NCI-H226 (cell line): ENCODE measurements around the gene GPD2.
"Not testable (repeated sequence)": the region's sequence is repeated elsewhere in the genome, so short reads cannot be mapped to it uniquely, and the experiment has no call there.

Experiments used
- DNase-seq: peaks from one replicate; pipeline ENCODE4 v3.0.0-alpha.2; 2015

GPD2 gene

DNA sequence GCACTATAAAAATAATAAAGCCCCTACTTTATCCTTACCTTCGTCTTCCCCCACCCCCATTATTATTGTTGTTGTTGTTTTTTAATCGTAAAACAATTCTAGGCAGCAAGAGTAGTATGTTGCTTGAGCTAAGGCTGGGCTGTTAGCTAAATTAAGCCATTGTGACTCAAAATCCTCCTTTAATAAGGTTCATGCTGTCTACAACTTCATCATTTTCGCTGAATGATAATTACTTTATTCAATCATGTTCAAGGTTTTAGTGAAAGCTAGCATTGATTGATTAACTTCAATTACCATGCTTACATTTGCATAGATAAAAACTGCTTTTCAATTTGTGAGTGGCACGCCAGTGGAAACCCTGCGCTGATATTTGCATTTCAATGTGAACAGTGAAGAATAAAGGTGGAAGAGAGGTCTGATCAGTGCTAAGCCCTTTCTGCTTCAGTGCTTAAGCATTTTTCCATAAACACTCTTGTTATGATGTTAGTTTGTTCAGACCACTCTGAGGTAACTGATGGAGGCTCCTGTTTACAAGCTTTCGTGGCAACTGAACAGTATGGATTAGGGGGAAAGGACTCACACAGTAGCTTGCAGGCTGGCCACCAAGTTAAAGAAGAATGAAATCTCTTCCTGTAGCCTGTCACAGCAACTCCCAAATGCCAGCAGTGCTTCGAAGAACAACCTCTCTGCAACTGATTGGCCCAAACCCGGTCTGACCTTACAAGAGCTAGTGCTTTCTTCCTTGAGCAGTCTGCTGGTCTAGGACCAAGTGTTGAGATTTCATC, 156.8 kb downstream of the GPD2 start:
- DNase-seq: no peak

DNA sequence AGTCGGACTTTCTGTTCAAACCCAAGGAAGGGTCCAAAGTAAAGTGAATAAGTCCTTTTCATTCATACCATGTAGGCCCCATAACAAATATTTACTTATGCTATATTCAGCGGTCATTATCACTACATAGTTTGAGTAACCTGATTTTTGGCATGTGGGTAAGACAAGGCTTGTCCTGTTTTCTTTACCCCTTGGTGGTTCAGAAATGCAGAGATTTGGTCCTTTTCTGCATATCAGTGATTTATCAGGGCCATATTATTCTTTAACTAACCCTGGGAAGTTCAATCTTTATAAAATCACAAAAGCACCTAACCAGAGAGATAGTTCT, 157.4 kb downstream of the GPD2 start:
- DNase-seq: no peak

GRCh38 chr2:156598563-156598962, 162.4 kb downstream of the GPD2 start:
- no peak for DNase-seq

- no peak for DNase-seq
Measured at GRCh38 chr2:156600196-156600595, 164.0 kb downstream of the GPD2 start.

DNA sequence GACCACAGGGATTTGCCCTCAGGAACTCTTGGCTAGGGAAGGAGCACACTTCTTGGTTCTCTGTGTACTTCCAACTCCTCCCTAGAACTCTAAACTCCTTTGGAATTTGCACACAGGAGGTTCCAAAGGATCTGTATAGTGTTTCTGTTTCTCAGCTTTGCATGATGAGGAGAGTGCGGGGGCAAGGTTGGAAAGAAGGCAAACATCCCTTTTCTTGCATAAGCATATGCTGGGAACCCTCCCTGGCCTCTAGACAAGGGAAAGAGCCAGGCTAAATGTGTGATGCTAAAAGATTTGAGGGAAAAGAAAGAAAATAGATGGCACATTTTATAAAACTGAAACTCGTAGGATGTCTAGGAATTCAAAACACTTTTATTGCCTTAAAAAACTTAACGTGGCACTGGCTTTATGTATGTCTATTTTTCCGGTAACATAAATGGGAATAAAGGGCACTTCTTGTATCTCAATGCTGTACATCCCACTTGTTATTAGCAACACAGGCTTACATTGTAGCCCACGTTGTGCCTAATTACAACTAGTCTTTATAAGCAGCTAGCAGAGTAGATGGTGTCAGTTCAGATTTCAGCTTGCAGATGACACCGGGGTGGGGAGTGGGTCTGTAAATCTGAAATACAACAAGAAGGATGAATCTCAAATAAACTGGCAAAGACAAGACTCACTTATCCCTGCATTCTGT, 165.8 kb downstream of the GPD2 start:
- no peak for DNase-seq

DNA sequence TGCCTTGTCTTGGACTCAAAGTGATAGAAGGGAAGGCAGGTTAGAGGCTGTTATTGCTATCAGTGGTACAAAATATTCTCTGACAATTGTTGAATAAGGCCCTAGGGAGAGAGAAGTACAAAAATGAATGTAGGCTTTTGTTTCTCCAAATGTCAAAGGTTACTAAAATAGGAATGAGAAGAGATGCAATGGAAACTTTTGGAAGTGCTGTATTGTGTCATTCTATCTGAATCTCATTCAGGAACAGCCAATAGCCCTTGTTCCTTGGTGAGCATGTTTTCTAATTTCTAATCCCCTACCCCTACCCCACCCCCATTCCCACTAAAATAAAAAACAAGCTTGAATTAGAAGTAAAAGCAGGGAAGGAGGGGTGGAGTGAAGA, 166.4 kb downstream of the GPD2 start:
- DNase-seq: no peak

DNA sequence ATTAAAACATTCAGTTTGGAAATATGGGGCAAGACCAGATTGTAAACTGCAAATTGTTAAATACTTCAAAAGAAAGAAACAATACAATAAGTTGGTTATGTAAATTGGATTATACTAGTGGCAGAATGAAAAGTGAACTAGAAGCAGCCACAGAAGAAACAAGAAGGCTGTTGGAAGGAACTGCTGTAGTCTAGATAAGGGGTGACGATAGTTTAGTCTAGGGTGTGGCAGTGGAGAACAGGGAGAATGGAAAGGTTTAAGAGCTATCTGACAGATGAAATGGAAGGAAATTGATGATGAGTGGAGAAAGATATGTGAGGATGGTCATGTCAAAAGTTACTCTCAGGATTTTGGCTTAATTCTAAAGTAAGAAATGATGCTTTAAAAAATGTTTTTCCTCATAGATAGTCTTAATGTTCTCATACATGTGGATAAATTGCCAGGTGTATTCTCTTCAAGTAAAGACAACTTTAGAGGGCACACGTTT, 179.7 kb downstream of the GPD2 start:
- no peak for DNase-seq

GRCh38 chr2:156618071-156618470, 181.9 kb downstream of the GPD2 start:
- DNase-seq: not testable (repeated sequence)

DNA sequence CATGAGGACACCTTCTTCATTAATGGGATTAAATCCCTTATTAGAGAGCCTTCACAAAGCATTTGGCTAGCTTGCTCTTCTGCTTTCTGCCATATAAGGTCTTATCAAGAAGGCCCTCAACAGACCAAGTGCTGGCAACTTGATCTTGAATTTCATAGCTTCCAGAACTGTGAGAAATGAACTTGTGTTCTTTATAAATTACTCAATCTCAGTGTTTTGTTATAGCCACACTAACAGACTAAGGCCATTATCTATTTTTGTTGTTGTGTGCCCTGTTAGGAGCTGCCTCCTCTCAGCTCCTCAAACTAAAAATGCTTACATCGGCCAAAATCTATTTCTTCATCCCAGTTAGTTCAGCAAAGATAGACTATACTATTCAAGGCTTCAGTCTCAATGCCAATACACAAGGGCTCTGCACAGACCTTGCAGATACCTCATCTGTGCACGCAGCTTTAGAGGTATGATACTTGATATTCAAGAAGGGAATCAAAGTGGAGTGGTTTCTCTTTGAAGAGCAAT, 182.9 kb downstream of the GPD2 start:
- no peak for DNase-seq

DNA sequence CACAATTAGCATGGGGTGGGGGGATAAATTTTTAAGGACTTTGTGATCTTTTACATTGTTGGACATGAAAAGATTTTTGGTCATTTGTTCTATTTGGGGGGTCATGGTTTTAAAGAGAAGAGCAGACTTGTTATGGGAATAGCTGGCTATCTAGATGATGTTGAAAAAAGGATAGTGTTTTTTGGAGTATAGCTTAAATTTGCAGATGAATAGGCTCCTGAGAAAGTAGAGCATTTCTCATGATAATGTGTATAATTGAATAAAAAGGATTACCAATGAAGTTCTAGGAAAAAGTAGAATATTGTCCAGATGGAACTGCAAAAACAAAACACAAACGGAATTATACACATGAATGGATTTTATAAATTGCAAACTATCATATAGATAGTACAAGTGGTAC, 186.3 kb downstream of the GPD2 start:
- no peak for DNase-seq

GRCh38 chr2:156625360-156626170, 189.4 kb downstream of the GPD2 start:
- DNase-seq: peak; percentile 3

GRCh38 chr2:156626931-156627330, 190.8 kb downstream of the GPD2 start:
- no peak for DNase-seq

GRCh38 chr2:156630579-156631337, 194.6 kb downstream of the GPD2 start:
- DNase-seq: no peak

DNA sequence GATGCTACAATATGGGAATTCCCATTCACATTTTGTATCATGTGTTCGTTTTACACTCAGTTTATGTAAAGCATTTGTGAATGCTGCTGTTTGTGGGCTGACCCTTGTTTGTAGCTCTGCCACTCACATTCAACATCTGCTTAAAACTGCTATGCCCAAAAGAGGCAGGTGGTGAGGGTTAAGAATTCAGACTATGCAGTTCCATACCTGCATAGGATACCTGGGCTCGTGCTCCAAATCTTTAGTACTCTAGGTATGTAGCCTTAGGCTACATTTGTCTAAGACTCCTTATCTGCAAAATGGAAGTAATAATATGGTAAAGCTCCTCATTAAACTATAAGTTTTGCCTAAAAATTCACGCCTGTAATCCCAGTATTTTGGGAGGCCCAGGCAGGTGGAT, 199.5 kb downstream of the GPD2 start:
- no peak for DNase-seq
